SU-DHL-6 (cell line): ENCODE measurements around the gene MTG2.

ENCODE experiments used
- H2AFZ ChIP-seq: fragments of 200-600 bp; sonication (generic); 2 replicates; pipeline ENCODE4 v1.6.1; 2014; ENCODE audit warnings: low read depth, mild to moderate bottlenecking, moderate library complexity, mixed read lengths, antibody characterized with exemption, low read length; ENCODE audit not compliant: severe bottlenecking
- H3F3A ChIP-seq: fragments of 200-600 bp; shearing (Covaris generic); 2 replicates; pipeline ENCODE4 v1.6.0; 2016; ENCODE audit warnings: antibody characterized with exemption, mild to moderate bottlenecking; ENCODE audit not compliant: insufficient read depth
- H3K27ac ChIP-seq: fragments of 200-600 bp; sonication (generic); 2 replicates; pipeline ENCODE4 v1.5.1; 2016; ENCODE audit warnings: low read depth, mild to moderate bottlenecking, low read length, moderate library complexity, mixed read lengths
- H3K27me3 ChIP-seq: fragments of 200-600 bp; sonication (generic), shearing (Covaris generic); 2 replicates; pipeline ENCODE4 v1.6.0; 2014; ENCODE audit warnings: mild to moderate bottlenecking, low read length
- H3K36me3 ChIP-seq: fragments of 200-600 bp; sonication (generic); 2 replicates; pipeline ENCODE4 v1.6.1; 2014; ENCODE audit warnings: mild to moderate bottlenecking, low read length, mixed read lengths
- H3K4me2 ChIP-seq: fragments of 300-600, 200-600 bp; shearing (Covaris generic), sonication (generic); 2 replicates; pipeline ENCODE4 v1.6.0; 2014; ENCODE audit warnings: low read length, low read depth, mild to moderate bottlenecking; ENCODE audit not compliant: poor library complexity, severe bottlenecking
- H3K4me3 ChIP-seq: fragments of 200-600 bp; sonication (generic); 2 replicates; pipeline ENCODE4 v1.5.1; 2014; ENCODE audit warnings: antibody characterized with exemption, low read length, mild to moderate bottlenecking, mixed read lengths; ENCODE audit not compliant: insufficient read depth, poor library complexity, severe bottlenecking
- H3K79me2 ChIP-seq: fragments of 200-600 bp; sonication (generic); 2 replicates; pipeline ENCODE4 v1.6.1; 2014; ENCODE audit warnings: mild to moderate bottlenecking, low read length, moderate library complexity; ENCODE audit not compliant: insufficient read depth
- H3K9ac ChIP-seq: fragments of 200-600 bp; sonication (generic); 2 replicates; pipeline ENCODE4 v1.7.0; 2014; ENCODE audit warnings: mild to moderate bottlenecking, low read length
- H3K9me2 ChIP-seq: fragments of 200-600 bp; sonication (generic); replicated peaks from 2 replicates; pipeline ENCODE4 v1.6.1; 2014; ENCODE audit warnings: low read length; ENCODE audit not compliant: insufficient read depth
- H3K9me3 ChIP-seq: fragments of 200-600 bp; sonication (generic); 2 replicates; pipeline ENCODE4 v1.6.1; 2014; ENCODE audit warnings: low read length, mixed read lengths; ENCODE audit not compliant: insufficient read depth
- H4K20me1 ChIP-seq: fragments of 200-600 bp; sonication (generic); 2 replicates; pipeline ENCODE4 v1.6.1; 2014; ENCODE audit warnings: low read depth, mild to moderate bottlenecking, antibody characterized with exemption, low read length, moderate library complexity, mixed read lengths
- EZH2phosphoT487 ChIP-seq: fragments of 200-600 bp; sonication (generic), shearing (Covaris generic); conservative IDR thresholded peaks from 2 replicates; pipeline ENCODE4 v1.6.1; 2018; ENCODE audit warnings: mild to moderate bottlenecking, antibody characterized with exemption, low read length, moderate library complexity, mixed read lengths
- TF ChIP-seq, protein P1 (sequence below): fragments of 200-600 bp; sonication (generic); IDR thresholded peaks from one replicate; pipeline ENCODE4 v1.5.1; 2017; ENCODE audit warnings: antibody characterized with exemption, mild to moderate bottlenecking, low read length, moderate library complexity; ENCODE audit not compliant: insufficient read depth, poor library complexity, severe bottlenecking

The MTG2 gene

DNA sequence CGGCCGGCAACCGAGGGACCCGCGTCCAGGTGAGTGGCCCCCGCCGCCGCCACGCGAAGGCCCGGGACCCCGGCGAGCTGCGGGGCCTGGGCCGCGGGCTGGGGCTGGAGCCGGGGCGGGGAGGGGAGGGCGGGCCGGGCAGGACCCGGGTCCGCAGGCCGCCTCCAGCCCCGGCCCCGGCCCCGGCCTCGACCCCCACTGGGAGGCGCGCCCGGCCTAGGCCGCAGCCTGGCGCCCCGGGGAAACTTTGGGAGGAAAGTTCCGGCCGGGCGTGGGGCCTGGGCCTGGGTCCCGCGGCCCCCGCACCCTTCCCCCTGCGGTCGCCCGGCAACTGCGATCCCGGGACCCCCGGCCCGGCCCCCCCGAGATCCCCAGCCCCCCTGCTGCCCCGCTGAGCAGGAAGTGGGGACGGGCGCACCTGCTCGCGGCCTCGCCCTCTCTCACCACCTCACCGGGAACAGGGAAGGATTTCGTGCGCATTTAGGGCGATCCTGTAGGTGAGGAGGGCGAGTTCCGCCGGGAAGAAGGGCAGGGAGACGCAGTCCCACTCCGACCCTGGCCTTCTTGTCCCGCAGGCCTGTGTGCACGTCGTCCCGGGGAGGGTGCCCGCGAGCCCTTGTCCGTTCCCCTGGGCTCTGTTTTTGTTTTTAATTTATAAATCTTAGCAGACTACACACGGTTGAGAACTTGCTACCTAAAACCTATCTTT is 55.9 kb downstream of the MTG2 start:
- peaks cover 5% of the 10 kb centered on the region; the same call in 1 of the 2 replicates for H3K79me2 ChIP-seq
- H3F3A ChIP-seq = no peaks in the 10 kb centered on the region
- peak overlapping the region; percentile 81 for H3K4me3 ChIP-seq
- no peaks in the 10 kb centered on the region for H3K36me3 ChIP-seq
- no peaks in the 10 kb centered on the region for H3K27me3 ChIP-seq
- peak overlapping the region; percentile 65 for H3K9ac ChIP-seq
- H4K20me1 ChIP-seq = 0 out of 2 replicates have a peak, but pooled peaks cover 4% of the 10 kb centered on the region
- H3K27ac ChIP-seq = no peak overlapping the region
- H3K9me3 ChIP-seq = no peaks in the 10 kb centered on the region
- TF ChIP-seq, protein P1, sequence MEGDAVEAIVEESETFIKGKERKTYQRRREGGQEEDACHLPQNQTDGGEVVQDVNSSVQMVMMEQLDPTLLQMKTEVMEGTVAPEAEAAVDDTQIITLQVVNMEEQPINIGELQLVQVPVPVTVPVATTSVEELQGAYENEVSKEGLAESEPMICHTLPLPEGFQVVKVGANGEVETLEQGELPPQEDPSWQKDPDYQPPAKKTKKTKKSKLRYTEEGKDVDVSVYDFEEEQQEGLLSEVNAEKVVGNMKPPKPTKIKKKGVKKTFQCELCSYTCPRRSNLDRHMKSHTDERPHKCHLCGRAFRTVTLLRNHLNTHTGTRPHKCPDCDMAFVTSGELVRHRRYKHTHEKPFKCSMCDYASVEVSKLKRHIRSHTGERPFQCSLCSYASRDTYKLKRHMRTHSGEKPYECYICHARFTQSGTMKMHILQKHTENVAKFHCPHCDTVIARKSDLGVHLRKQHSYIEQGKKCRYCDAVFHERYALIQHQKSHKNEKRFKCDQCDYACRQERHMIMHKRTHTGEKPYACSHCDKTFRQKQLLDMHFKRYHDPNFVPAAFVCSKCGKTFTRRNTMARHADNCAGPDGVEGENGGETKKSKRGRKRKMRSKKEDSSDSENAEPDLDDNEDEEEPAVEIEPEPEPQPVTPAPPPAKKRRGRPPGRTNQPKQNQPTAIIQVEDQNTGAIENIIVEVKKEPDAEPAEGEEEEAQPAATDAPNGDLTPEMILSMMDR = no peak
- no peak for TF ChIP-seq EZH2phosphoT487
- peak overlapping the region; percentile 88 for H3K4me2 ChIP-seq
- H3K9me2 ChIP-seq = no peaks in the 10 kb centered on the region
- no peak overlapping the region for H2AFZ ChIP-seq

DNA sequence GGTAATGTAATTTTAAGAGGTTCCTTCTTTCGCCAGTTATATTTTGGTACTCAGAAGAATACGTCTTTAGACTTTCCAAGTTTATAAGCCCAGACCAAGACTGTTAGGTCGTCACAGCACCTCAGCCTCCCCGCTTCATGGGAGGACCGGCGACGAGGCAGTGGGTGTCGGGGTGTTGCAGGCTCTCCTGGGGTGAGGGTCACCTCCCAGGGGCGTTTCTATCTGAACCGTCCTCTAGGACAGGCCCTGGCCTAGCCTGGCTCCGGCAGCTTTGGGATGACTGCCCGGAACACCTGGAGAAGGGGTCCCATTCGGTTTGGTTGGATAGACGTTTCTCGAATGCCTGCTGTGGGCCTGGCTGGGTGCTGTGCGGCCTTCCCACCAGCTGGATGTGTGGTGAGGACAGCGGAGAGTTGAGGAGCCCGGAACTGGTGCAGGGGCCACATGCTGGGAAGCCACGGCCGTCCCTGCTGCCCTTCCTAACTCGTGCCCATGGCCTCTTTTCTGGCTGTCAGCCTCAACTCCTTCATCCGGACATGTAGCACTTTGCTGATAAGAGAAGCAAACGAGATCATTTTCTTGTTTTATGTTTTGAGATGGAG is 56.6 kb downstream of the MTG2 start:
- no peaks in the 10 kb centered on the region for H3F3A ChIP-seq
- no peaks in the 10 kb centered on the region for H3K9me2 ChIP-seq
- peak overlapping the region; percentile 81 for H3K4me3 ChIP-seq
- peak overlapping the region; percentile 65 for H3K9ac ChIP-seq
- TF ChIP-seq EZH2phosphoT487 = no peak
- TF ChIP-seq, protein P1 = no peak
- no peaks in the 10 kb centered on the region for H3K27me3 ChIP-seq
- H3K27ac ChIP-seq = no peak overlapping the region
- peak overlapping the region; percentile 88 for H3K4me2 ChIP-seq
- no peaks in the 10 kb centered on the region for H3K36me3 ChIP-seq
- 0 out of 2 replicates have a peak, but pooled peaks cover 4% of the 10 kb centered on the region for H4K20me1 ChIP-seq
- peaks cover 5% of the 10 kb centered on the region; the same call in 1 of the 2 replicates for H3K79me2 ChIP-seq
- H3K9me3 ChIP-seq = no peaks in the 10 kb centered on the region
- H2AFZ ChIP-seq = no peak overlapping the region

DNA sequence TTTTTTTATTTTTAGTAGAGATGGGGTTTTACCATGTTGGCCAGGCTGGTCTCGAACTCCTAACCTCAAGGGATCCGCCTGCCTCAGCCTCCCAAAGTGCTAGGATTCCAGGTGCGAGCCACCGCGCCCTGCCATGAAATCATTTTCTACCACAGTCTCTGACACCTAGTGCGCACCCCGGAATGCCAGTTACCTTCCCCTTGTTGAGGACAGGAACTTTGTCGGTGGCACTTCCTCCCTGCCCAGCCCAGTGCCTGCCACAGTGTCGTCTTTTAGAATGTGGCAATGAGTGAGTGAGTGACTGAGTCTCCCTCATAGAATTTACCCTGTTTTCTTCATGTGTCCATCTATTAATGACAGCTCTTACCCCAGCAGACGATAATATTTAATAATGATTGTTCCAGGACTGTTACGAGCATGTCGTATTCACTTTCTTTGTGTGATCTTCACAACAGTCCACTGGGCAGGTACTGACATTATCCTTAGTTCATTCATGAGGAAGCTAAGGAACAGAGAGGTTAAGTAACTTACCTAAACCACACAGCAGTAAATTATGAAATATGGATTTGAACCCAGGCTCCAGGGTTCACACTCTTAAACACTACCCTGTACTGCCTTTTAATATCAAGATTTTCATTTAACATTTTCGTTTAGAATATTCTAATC is 57.3 kb downstream of the MTG2 start:
- H3K36me3 ChIP-seq = no peaks in the 10 kb centered on the region
- no peaks in the 10 kb centered on the region for H3K9me2 ChIP-seq
- no peak overlapping the region for H3K4me2 ChIP-seq
- no peaks in the 10 kb centered on the region for H3K9me3 ChIP-seq
- no peak overlapping the region for H3K4me3 ChIP-seq
- no peak overlapping the region for H3K27ac ChIP-seq
- no peaks in the 10 kb centered on the region for H3K27me3 ChIP-seq
- H3K79me2 ChIP-seq = peaks cover 5% of the 10 kb centered on the region; the same call in 1 of the 2 replicates
- no peak for TF ChIP-seq EZH2phosphoT487
- TF ChIP-seq, protein P1 = no peak
- H4K20me1 ChIP-seq = 0 out of 2 replicates have a peak, but pooled peaks cover 4% of the 10 kb centered on the region
- H3F3A ChIP-seq = no peaks in the 10 kb centered on the region
- H3K9ac ChIP-seq = no peak overlapping the region
- H2AFZ ChIP-seq = no peak overlapping the region
